B cell (primary cell): ENCODE results near the gene CNGB1. TPM values are rescaled to one million over a fixed set of nuclear protein-coding genes. Genes with fewer than 3 reads are reported as not detected.

Experiments
- ATAC-seq: fragments of 200-7000 bp; cut with Tn5 transposase; one replicate; pipeline ENCODE4 v1.10.0; 2021; ENCODE audit warnings: low read depth, mild to moderate bottlenecking, moderate number of reproducible peaks, moderate library complexity
- CTCF ChIA-PET: fragments of 350-600 bp; sonication (Branson Sonifier 250); formaldehyde crosslinking; loops from one replicate; lab custom pipeline; 2021; ENCODE audit warnings: antibody characterized with exemption, inconsistent platforms; lab: Charles Lee
- POLR2A ChIA-PET: fragments of 350-600 bp; sonication (Branson Sonifier 250); formaldehyde crosslinking; loops from one replicate; lab custom pipeline; 2021; ENCODE audit warnings: antibody characterized with exemption; lab: Charles Lee
- DNase-seq: peaks from one replicate; pipeline ENCODE4 v3.0.0; 2013
- H2AFZ ChIP-seq: 2 replicates; pipeline ENCODE4 v1.6.1; 2012; ENCODE audit warnings: mild to moderate bottlenecking, low read depth, low read length; ENCODE audit not compliant: insufficient read depth, poor library complexity, severe bottlenecking
- H3K27ac ChIP-seq, 2 donors: 1 replicate in 1 of 2; 2 replicates in 1 of 2; pipeline ENCODE4 v1.5.1; 2012 to 2013; ENCODE audit warnings: low read length in 2 of 2, mild to moderate bottlenecking in 2 of 2, moderate library complexity in 1 of 2
- H3K27me3 ChIP-seq, 4 experiments: fragments of 200-600 bp in 1 of 4; sonication (generic) in 1 of 4; replicated peaks in 1 of 4; 1 replicate in 2 of 4; 2 replicates in 2 of 4; pipeline versions ENCODE4 v1.6.1 to v1.7.0; 2013 to 2016; ENCODE audit warnings: low read length in 3 of 4, mild to moderate bottlenecking in 2 of 4, mixed read lengths in 1 of 4, moderate library complexity in 1 of 4; ENCODE audit not compliant: insufficient read depth in 4 of 4, control insufficient read depth in 3 of 4; ENCODE audit errors: control extremely low read depth in 1 of 4
- H3K36me3 ChIP-seq, 2 experiments: replicated peaks in 1 of 2; 1 replicate in 1 of 2; 2 replicates in 1 of 2; pipeline versions ENCODE4 v1.6.1 to v1.7.1; 2013; ENCODE audit warnings: low read length in 1 of 2; ENCODE audit not compliant: insufficient read depth in 2 of 2, control insufficient read depth in 1 of 2; ENCODE audit errors: control extremely low read depth in 1 of 2, extremely low read depth in 1 of 2
- H3K4me1 ChIP-seq, 2 donors: fragments of 200-600 bp in 1 of 2; sonication (generic) in 1 of 2; 1 replicate in 1 of 2; 2 replicates in 1 of 2; pipeline versions ENCODE4 v1.5.1 to v1.6.1; 2013 to 2017; ENCODE audit warnings: low read length in 2 of 2; ENCODE audit not compliant: control insufficient read depth in 2 of 2, insufficient read depth in 2 of 2
- H3K4me2 ChIP-seq: replicated peaks from 2 replicates; pipeline ENCODE3; 2012; ENCODE audit warnings: mild to moderate bottlenecking, low read depth, low read length; ENCODE audit not compliant: poor library complexity, severe bottlenecking
- H3K4me3 ChIP-seq, 5 experiments: fragments of 200-600 bp in 1 of 5; sonication (generic) in 1 of 5; 1 replicate in 3 of 5; 2 replicates in 2 of 5; pipeline versions ENCODE4 v1.5.1 to v1.7.0; 2011 to 2016; ENCODE audit warnings: low read length in 4 of 5, mild to moderate bottlenecking in 4 of 5, low read depth in 2 of 5, control low read depth in 1 of 5, moderate library complexity in 1 of 5; ENCODE audit not compliant: insufficient read depth in 1 of 5; ENCODE audit errors: control extremely low read depth in 1 of 5, extremely low read depth in 1 of 5
- H3K79me2 ChIP-seq: fragments of 200-600 bp; sonication (generic); one replicate; pipeline ENCODE4 v1.6.0; 2016; ENCODE audit warnings: low read length; ENCODE audit not compliant: control insufficient read depth, insufficient read depth
- H3K9ac ChIP-seq: fragments of 200-600 bp; sonication (generic); 2 replicates; pipeline ENCODE4 v1.6.1; 2017; ENCODE audit warnings: mild to moderate bottlenecking, low read length, moderate library complexity
- H3K9me3 ChIP-seq, 3 donors: one replicate each; pipeline versions ENCODE4 v1.6.1 to v1.7.1; 2013; ENCODE audit warnings: low read length in 2 of 3; ENCODE audit not compliant: control insufficient read depth in 2 of 3, insufficient read depth in 1 of 3; ENCODE audit errors: control extremely low read depth in 1 of 3
- H4K20me1 ChIP-seq: 2 replicates; pipeline ENCODE4 v1.6.0; 2012; ENCODE audit warnings: mild to moderate bottlenecking, low read length; ENCODE audit not compliant: insufficient read depth, control insufficient read depth, poor library complexity, severe bottlenecking
- H3K27ac Mint-ChIP-seq: one replicate; pipeline ENCODE4 v1.8.0; 2021; ENCODE audit warnings: mixed read lengths
- H3K27me3 Mint-ChIP-seq: one replicate; pipeline ENCODE4 v1.8.0; 2021; ENCODE audit warnings: mixed read lengths
- H3K4me1 Mint-ChIP-seq: one replicate; pipeline ENCODE4 v1.8.0; 2021; ENCODE audit warnings: mixed read lengths
- H3K4me3 Mint-ChIP-seq: one replicate; pipeline ENCODE4 v1.8.0; 2021; ENCODE audit warnings: mixed read lengths
- H3K9me3 Mint-ChIP-seq: one replicate; pipeline ENCODE4 v1.8.0; 2022; ENCODE audit warnings: mixed read lengths; ENCODE audit not compliant: insufficient read depth
- CTCF ChIP-seq: fragments of 200-600 bp; IDR thresholded peaks from one replicate; pipeline ENCODE4 v1.8.0; 2022; ENCODE audit warnings: antibody characterized with exemption, mild to moderate bottlenecking
- EZH2 ChIP-seq: IDR thresholded peaks from 2 replicates; pipeline ENCODE4 v1.6.1; 2012; ENCODE audit warnings: borderline replicate concordance, low read depth, mild to moderate bottlenecking, moderate library complexity, low read length; ENCODE audit not compliant: insufficient read depth, poor library complexity, severe bottlenecking
- WGBS: methylation state at CpG from one replicate; pipeline ENCODE4 v1.1.5; 2013; ENCODE audit warnings: missing lambda C conversion rate; ENCODE audit not compliant: insufficient coverage; 5-methylcytosine and 5-hydroxymethylcytosine counted together
- intact Hi-C: fragments of 100-400 bp; cut with micrococcal nuclease; formaldehyde crosslinking; loops from one replicate; pipeline ENCODE4 v1.10.0; 2022
- polyA plus RNA-seq: library from polyadenylated mRNA; depleted of rRNA; stranded (reverse); fragments of >200 nt; gene quantifications from 2 replicates; pipeline ENCODE4 v1.2.3, GENCODE V29; 2012
- total RNA-seq, 2 donors: library from RNA; stranded (reverse); fragments of 120-200 nt in 1 of 2; gene quantifications; 1 replicate in 1 of 2; 2 replicates in 1 of 2; pipeline versions ENCODE4 v1.2.3 to v1.2.4, GENCODE V29; 2013 to 2022

The CNGB1 gene
- total and polyA plus RNA-seq, 2 donors (not counting 1 experiment from before 2014, with no cell fraction given) = not detected

GRCh38 chr16:57961538-57961937 is 9.4 kb downstream of the CNGB1 start:
- Mint-ChIP-seq H3K9me3 (no peaks in the 10 kb centered on the region), H3K27me3 (peaks cover 9% of the 10 kb centered on the region), H3K4me1 (no peaks in the 10 kb centered on the region), H3K4me3 (no peak overlapping the region), H3K27ac (no peak overlapping the region)
- H3K36me3 ChIP-seq = no peaks in the 10 kb centered on the region
- no peaks in the 10 kb centered on the region for H3K4me1 ChIP-seq
- 74% methylated on average over 2 of the region's 2 CpGs for WGBS
- no peaks in the 10 kb centered on the region for H4K20me1 ChIP-seq
- POLR2A ChIA-PET = no interaction called here
- H3K4me3 ChIP-seq = no peak overlapping the region
- TF ChIP-seq CTCF (no peak), EZH2 (no peak)
- H3K27ac ChIP-seq = no peak overlapping the region
- CTCF ChIA-PET = interaction anchor here (1.2 kb wide), 1 partner anchor 19 kb away, joined by 3 read pairs; no protein-coding TSS in a partner anchor
- ATAC-seq = no peak
- H3K27me3 ChIP-seq = no peaks in the 10 kb centered on the region
- intact Hi-C loops = no loop called here
- H3K9ac ChIP-seq = no peak overlapping the region
- no peaks in the 10 kb centered on the region for H3K79me2 ChIP-seq
- peaks cover 0 to 11% (median 0%) of the 10 kb centered on the region in 3 donors for H3K9me3 ChIP-seq
- no peak overlapping the region for H3K4me2 ChIP-seq
- no peak for DNase-seq
- H2AFZ ChIP-seq = no peak overlapping the region

- no peak for TF ChIP-seq CTCF
- TF ChIP-seq EZH2 = no peak
- H3K9me3 ChIP-seq = peaks cover 0 to 11% (median 0%) of the 10 kb centered on the region in 3 donors
- H3K9ac ChIP-seq = no peak overlapping the region
- ATAC-seq = no peak
- no peaks in the 10 kb centered on the region for H3K27me3 ChIP-seq
- no peak overlapping the region for H2AFZ ChIP-seq
- no peaks in the 10 kb centered on the region for H3K4me1 ChIP-seq
- no peak overlapping the region for H3K27ac ChIP-seq
- no peak overlapping the region for H3K4me3 ChIP-seq
- WGBS = 88% methylated on average over 7 of the region's 7 CpGs
- CTCF ChIA-PET = interaction anchor here (1.2 kb wide), 1 partner anchor 19 kb away, joined by 3 read pairs; no protein-coding TSS in a partner anchor
- no peak overlapping the region for H3K4me2 ChIP-seq
- Mint-ChIP-seq H3K27me3 (peaks cover 9% of the 10 kb centered on the region), H3K9me3 (no peaks in the 10 kb centered on the region), H3K27ac (no peak overlapping the region), H3K4me1 (no peaks in the 10 kb centered on the region), H3K4me3 (no peak overlapping the region)
- no peaks in the 10 kb centered on the region for H3K36me3 ChIP-seq
- no peaks in the 10 kb centered on the region for H4K20me1 ChIP-seq
- no peaks in the 10 kb centered on the region for H3K79me2 ChIP-seq
- POLR2A ChIA-PET = no interaction called here
- intact Hi-C loops = no loop called here
- DNase-seq = no peak
These were observed 10.0 kb downstream of the CNGB1 start for GRCh38 chr16:57960826-57961472.
